Esophagus muscularis mucosa (tissue), 3 donors: ENCODE data around the gene MYD88.

Experiments
- CTCF ChIP-seq, 3 experiments: fragments of 200-600 bp in 2 of 3; fragments of 450-650 bp in 1 of 3; sonication (generic) in 2 of 3; IDR thresholded peaks; one replicate each; pipeline ENCODE4 v1.5.1; 2017 to 2019; ENCODE audit warnings: antibody characterized with exemption in 3 of 3, mild to moderate bottlenecking in 2 of 3, moderate library complexity in 1 of 3
- POLR2A ChIP-seq: fragments of 450-650 bp; IDR thresholded peaks from one replicate; pipeline ENCODE4 v1.6.1; 2017; ENCODE audit warnings: antibody characterized with exemption, moderate library complexity, mild to moderate bottlenecking, low read depth

GRCh38 chr3:38151667-38152265, 13.3 kb downstream of the MYD88 start:
- TF ChIP-seq CTCF (IDR thresholded peaks at IDR 0.05) (no peak), POLR2A (no peak)
